ENCODE results near the gene PIGO.
A peak's percentile ranks its signal among the peaks of the same experiment; 100 is the strongest.

The PIGO gene

DNA sequence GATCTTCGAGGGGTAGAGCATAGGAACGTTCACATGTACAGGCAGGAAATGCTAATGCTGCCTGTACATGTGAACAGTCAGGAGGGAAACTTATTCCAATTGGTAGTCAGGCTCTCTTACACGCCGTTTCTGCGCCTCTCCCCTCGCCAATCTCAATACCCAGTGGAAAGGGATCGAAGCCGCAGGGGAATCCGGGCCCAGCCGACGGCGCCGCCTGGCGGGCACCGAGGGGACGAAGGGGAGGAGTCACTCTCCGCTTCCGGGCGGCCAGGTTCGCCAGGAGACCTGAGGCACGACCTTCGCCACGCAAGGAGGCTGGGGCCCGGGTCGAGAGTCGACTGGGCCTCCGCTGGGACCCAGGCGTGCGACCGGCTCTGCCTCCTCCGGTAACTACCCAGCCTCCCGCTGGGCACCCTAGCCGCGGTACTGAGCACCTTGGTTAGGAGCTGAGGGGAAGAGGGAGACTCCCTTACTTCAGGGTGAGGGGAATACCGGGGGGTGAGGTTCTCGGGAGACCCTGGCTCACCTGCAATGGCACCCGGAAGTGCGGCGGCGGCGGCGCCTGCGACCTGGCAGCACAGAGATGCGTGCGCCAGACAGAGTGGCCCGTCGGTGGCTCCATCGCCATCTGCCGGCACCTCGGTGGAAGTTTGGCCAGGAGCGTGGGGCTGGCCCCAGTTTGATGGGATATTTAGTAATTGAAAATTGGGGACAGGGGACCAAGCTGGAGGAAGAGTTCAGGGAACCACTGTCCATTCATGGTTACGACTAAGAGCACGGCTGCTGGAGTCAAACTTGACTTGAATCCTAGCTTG, at the start of gene PIGO:
Gene PIGO, minus strand, starts transcription at position 557 of the 815 bp plus-strand sequence. CDS start 1,026 bp downstream, outside the sequence.
- peak; percentile 77 for DNase-seq

- no peak for DNase-seq
Measured at GRCh38 chr9:35142037-35142436, 45.6 kb upstream of the PIGO start.

DNA sequence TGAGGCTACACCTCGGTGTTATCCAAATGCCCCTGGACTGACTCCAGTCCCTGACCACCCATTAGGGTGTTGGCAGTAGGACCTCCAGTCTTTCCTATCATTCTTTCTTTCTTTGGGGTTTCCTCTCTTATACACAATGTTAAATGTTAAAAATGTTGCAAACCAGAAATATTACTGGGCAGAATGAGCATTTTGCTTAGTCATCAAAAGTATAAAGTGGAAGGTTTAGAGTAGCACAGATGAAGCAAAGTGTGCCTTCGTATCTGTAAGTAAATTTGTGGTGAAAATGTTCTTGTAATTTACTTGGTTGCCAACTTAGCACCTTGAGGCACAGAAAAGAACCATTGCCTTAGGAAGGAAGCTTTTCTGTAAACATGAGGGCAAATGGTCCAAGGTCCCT, 43.7 kb upstream of the PIGO start:
- no peak for DNase-seq

DNA sequence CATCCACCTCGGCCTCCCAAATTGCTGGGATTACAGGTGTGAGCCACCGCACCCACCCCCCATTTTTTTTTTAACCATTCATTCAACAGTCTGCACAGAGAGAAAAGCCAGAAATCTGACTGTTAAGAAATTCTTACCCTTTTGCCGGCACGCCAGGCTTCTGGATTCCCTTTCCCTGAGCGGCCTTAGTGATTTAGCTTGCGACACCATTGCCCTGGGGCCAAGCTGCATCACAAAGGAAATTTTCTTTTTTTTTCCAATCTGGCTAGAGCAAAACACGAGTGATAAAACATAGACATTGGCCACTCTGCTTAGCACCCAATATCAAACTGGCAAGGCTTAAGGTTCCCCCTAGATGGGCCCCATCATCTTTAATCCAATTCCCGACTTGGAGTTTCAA, 40.5 kb upstream of the PIGO start:
- no peak for DNase-seq

- DNase-seq, result no peak
Measured at GRCh38 chr9:35135988-35136387, 39.6 kb upstream of the PIGO start.

- DNase-seq, result no peak
Measured at GRCh38 chr9:35134920-35135319, 38.5 kb upstream of the PIGO start.

- DNase-seq, result peak; percentile 92
Measured at GRCh38 chr9:35116898-35117551, 20.6 kb upstream of the PIGO start.

DNA sequence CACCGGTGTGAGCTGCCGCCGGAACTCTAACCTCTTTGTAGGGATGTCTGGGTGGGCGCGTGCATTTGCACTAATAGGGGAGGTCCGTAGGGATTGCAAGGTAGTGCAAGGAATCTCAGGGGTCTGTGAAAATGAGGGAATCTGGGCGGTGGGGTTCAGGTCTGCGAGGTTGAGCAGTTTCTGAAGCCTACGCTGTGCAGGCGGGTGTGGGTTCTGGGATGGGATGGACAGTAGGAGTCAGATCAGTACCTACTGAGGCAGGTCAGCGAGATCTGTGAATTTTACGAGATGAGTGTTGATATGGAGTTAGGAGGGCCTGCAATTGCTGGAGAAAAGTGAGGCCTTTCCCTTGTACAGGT, 20.1 kb upstream of the PIGO start:
- DNase-seq, result no peak

- DNase-seq, result peak; percentile 98
Measured at GRCh38 chr9:35115680-35116538, 19.5 kb upstream of the PIGO start, which contains the start of gene ATOSB. Gene ATOSB, minus strand, starts transcription at chr9:35115862. Its CDS starts 7,588 bp downstream, at chr9:35108274.

- DNase-seq, result peak; percentile 68
Measured at GRCh38 chr9:35114840-35115628, 18.6 kb upstream of the PIGO start.

GRCh38 chr9:35114113-35114839, 17.9 kb upstream of the PIGO start:
- DNase-seq, result peak; percentile 98

GRCh38 chr9:35112257-35113020, 16.0 kb upstream of the PIGO start:
- peak; percentile 65 for DNase-seq

DNA sequence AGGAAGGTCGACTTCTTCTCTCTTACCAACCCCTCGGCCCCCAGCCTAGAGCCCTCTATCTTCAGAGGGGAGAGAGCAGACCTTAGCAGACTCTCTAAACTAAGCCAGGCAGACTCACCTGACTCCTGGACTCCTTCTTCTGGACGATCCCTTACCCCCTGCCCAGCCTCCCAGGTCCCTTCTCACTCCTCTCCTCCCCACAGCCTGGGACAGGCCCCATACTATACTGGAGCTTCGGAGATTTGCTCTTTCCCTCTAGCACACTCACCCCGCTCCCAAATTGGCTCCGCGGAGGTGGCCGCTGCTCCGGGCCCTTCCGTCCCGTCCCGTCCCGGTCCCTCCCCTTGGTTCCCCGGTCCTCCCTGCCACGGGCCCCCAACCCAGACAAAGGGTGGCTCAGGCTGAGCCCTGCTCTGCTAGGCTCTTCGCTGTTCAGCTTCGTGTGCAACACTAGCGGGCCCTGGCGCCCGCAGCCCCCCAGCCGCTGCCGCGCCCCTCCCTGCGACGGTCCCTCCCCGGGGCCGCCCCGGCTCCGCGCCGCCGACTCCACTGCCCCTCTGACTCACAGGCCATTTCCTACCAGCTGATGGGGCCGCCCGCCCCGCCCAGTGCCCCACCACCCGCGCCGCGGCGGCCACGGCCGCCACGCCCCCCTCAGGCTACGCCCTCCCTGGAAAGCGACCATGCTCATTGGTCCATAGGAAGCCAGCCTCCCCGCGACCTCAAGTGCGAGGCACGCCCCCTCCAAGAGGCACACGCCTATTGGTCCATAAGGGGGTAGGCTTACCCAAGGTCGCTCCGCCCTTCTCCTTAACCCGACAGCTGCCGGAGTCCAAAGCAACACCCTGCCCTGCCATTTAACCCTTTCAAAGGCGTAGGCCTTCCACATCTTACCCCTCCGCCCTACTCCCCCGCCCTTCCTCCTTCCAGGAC, 14.9 kb upstream of the PIGO start:
- peak; percentile 99 for DNase-seq

- DNase-seq, result peak; percentile 45
Measured at GRCh38 chr9:35110327-35110761, 14.0 kb upstream of the PIGO start.

- DNase-seq, result no peak
Measured at GRCh38 chr9:35108946-35109575, 12.7 kb upstream of the PIGO start.

- no peak for DNase-seq
Measured at GRCh38 chr9:35108461-35108860, 12.1 kb upstream of the PIGO start.

- DNase-seq, result no peak
Measured at GRCh38 chr9:35107297-35108290, 11.2 kb upstream of the PIGO start.

DNA sequence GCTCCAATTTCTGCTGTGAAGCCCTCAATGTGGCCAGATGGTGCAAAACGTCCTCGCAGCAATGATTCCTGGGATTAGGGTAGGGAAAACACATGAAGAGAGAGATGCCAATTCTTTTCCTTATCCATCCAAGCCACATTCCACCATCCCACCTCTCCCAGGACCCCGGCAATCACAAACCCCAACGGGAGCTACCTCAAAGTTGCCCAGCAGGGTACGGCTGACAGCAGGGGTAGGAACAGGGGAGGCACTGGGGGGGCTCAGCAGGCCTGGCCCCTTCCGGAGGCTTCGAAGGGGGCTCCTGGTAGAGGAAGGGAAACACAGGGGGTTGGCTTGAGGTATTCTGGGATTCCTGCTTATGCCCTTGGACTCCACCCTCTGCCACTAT, 9.9 kb upstream of the PIGO start:
- no peak for DNase-seq

Measured in fibroblast of skin of right quadriceps (primary cell).